ENCODE results near the gene LAPTM5. TPM values are rescaled to one million over a fixed set of nuclear protein-coding genes. Genes with fewer than 3 reads are reported as not detected.

Gene LAPTM5
- total and polyA plus RNA-seq, 2 of the 8 experiments (the other 6 are each of a cell fraction or from before 2014, with no cell fraction given), result 0.37 to 1.4 TPM

- Histone ChIP-seq H3K36me3 (ENCODE audit: control insufficient read depth in 2 of 4, insufficient read depth in 4 of 4, low read length in 3 of 4) (no peaks in the 10 kb centered on the region), H3K79me1 (ENCODE audit: low read depth, low read length) (no peaks in the 10 kb centered on the region), H3K9ac (replicated peaks in 1 of 4; ENCODE audit: extremely low read depth in 1 of 4, low read depth in 3 of 4, low read length in 3 of 4) (no peak overlapping the region), H4K5ac (ENCODE audit: insufficient read length, low read depth, low read length) (no peak overlapping the region), H2BK20ac (ENCODE audit: low read length) (no peak overlapping the region), H2BK120ac (replicated peaks; ENCODE audit: low read depth, low read length) (peak overlapping the region; percentile 10), H3K23ac (ENCODE audit: insufficient read length) (no peak overlapping the region), H3K4me2 (ENCODE audit: insufficient read depth in 1 of 2, low read depth in 2 of 2, low read length in 2 of 2) (no peak overlapping the region), H4K8ac (ENCODE audit: extremely low read depth, insufficient read depth, low read length) (no peak overlapping the region), H2BK12ac (ENCODE audit: low read depth, low read length) (no peak overlapping the region), H3K4me3 (ENCODE audit: extremely low read depth in 1 of 4, insufficient read depth in 2 of 4, low read depth in 3 of 4, low read length in 4 of 4) (no peak overlapping the region), H2AK5ac (ENCODE audit: low read depth, low read length) (no peak overlapping the region), H3K27ac (ENCODE audit: low read depth, low read length) (no peak overlapping the region), H2AFZ (ENCODE audit: low read length) (no peak overlapping the region), H3K79me2 (ENCODE audit: control insufficient read depth in 1 of 2, insufficient read depth in 2 of 2, low read length in 2 of 2) (no peaks in the 10 kb centered on the region), H3K9me3 (ENCODE audit: insufficient read depth in 2 of 2, low read depth in 1 of 2, low read length in 1 of 2) (no peaks in the 10 kb centered on the region), H4K91ac (replicated peaks; ENCODE audit: insufficient read length, low read length) (no peak overlapping the region), H3K56ac (replicated peaks; ENCODE audit: insufficient read length, low read depth, low read length) (no peak overlapping the region), H3K27me3 (replicated peaks in 1 of 4; ENCODE audit: control insufficient read depth in 3 of 4, extremely low read depth in 1 of 4, insufficient read depth in 3 of 4, low read length in 3 of 4) (peaks cover 0 to 1% (median 0%) of the 10 kb centered on the region in 4 experiments; a peak in 2 of 7 replicates), H2BK15ac (ENCODE audit: low read length) (0 out of 2 replicates have a peak overlapping the region, but pooled peaks have one; percentile 65), H3K4me1 (replicated peaks in 1 of 4; ENCODE audit: control insufficient read depth in 3 of 4, insufficient read depth in 4 of 4, low read length in 3 of 4) (no peaks in the 10 kb centered on the region; a peak in 1 of 7 replicates), H4K20me1 (replicated peaks in 1 of 2; ENCODE audit: control insufficient read depth in 1 of 2, insufficient read depth in 2 of 2, low read length in 2 of 2) (no peaks in the 10 kb centered on the region), H2BK5ac (ENCODE audit: low read depth, low read length) (no peak overlapping the region), H3K4ac (replicated peaks; ENCODE audit: insufficient read length, low read depth, low read length) (no peak overlapping the region), H3K23me2 (ENCODE audit: low read depth, low read length) (no peaks in the 10 kb centered on the region), H3K14ac (ENCODE audit: insufficient read length) (no peak overlapping the region), H3K18ac (ENCODE audit: extremely low read depth, low read length) (no peak overlapping the region)
- POLR2A ChIA-PET (ENCODE audit: partially characterized antibody), result no interaction called here
- CTCF ChIA-PET (ENCODE audit: partially characterized antibody), result interaction anchor here (0.6 to 51.2 kb wide), 5 partner anchors 9 to 209 kb away, joined by 3 to 1640 read pairs (median 329); partner anchors contain the start of genes LAPTM5, MATN1 and SDC3
- 83% methylated on average over 12 of the region's 12 CpGs; no CpG with 5 or more reads in 1 of the 2 experiments for WGBS, 2 experiments (ENCODE audit: extremely low coverage in 1 of 2, insufficient coverage in 1 of 2, insufficient read length in 1 of 2, insufficient replicate concordance in 2 of 2, low coverage in 1 of 2, low lambda C conversion rate in 2 of 2, missing lambda C conversion rate in 1 of 2)
- TF ChIP-seq ATF2 (IDR thresholded peaks at IDR 0.05; ENCODE audit: low read length), result no peak
- no peak for TF ChIP-seq BACH1 (IDR thresholded peaks at IDR 0.05; ENCODE audit: low read length)
- no peak for TF ChIP-seq EZH2 (IDR thresholded peaks at IDR 0.05; ENCODE audit: low read depth, low read length, severe bottlenecking)
- no peak for TF ChIP-seq RFX5 (IDR thresholded peaks at IDR 0.05; ENCODE audit: borderline replicate concordance, low read depth, low read length)
- TF ChIP-seq CREB1 (IDR thresholded peaks at IDR 0.05), result no peak
- TF ChIP-seq, protein P1, sequence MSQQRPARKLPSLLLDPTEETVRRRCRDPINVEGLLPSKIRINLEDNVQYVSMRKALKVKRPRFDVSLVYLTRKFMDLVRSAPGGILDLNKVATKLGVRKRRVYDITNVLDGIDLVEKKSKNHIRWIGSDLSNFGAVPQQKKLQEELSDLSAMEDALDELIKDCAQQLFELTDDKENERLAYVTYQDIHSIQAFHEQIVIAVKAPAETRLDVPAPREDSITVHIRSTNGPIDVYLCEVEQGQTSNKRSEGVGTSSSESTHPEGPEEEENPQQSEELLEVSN (IDR thresholded peaks at IDR 0.05), result no peak
- no peak for TF ChIP-seq CBX8 (IDR thresholded peaks at IDR 0.05; ENCODE audit: borderline replicate concordance, low read depth, low read length)
- no peak for TF ChIP-seq GTF2F1 (IDR thresholded peaks at IDR 0.05; ENCODE audit: borderline replicate concordance, low read depth, low read length)
- TF ChIP-seq TBP (IDR thresholded peaks at IDR 0.05; ENCODE audit: low read depth, low read length), result no peak
- DNase-seq (ENCODE audit: low read depth in 1 of 2, low spot score in 2 of 2) (no peak), FAIRE-seq (no peak)
Measured at GRCh38 chr1:30789388-30790255, 32.0 kb upstream of the LAPTM5 start.
